Measurements from ENCODE around the gene RUNX2.

The RUNX2 gene

DNA sequence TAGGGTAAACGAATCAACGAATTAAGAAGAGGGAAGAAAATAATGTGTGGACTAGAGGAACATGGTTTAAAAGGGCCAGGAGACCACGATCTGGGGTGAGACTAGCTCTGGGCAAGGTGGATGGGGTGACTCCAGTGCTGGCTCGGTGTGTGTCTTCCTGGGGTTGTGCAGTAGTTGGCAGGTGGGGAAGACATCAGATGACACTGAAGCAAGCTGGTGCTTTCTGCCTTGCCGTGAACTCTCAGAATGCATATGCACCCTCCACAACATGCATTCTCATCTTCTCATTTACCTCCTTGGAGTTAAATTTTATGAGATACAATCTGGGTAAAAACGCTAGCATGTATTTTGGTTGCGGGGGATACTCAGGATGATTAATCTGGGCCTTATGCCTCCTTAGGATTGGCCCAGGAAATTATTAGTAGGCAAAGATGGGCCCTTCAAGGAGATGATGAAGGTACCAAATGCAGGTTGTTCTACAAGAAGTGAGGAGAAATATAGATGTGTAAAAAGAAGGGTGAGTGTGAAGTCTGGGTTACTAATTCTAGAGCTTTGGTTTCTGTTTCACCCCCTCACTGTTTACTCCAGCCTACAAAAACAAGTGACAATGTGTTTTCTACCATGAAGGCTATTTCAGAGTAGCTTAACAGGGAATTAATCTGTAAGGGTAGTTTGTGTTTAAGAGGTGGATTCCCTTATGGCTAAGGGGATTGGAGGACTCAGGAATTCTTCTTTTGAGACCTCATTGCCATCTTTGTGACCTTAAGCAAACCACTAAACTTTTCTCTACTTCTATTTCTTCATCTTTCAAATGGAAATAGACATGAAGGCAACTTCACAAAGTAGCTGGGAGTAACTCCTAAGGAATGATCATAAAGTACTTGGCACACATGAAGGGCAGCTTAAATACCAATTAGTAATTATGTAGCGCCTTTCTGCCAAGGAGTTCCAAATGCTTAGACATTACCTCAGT lies 120.6 kb downstream of the RUNX2 start:
- TF ChIP-seq CTCF (IDR thresholded peaks at IDR 0.05; ENCODE audit: extremely low read depth, missing control alignments) = no peak
- DNase-seq (ENCODE audit: low spot score) = no peak

DNA sequence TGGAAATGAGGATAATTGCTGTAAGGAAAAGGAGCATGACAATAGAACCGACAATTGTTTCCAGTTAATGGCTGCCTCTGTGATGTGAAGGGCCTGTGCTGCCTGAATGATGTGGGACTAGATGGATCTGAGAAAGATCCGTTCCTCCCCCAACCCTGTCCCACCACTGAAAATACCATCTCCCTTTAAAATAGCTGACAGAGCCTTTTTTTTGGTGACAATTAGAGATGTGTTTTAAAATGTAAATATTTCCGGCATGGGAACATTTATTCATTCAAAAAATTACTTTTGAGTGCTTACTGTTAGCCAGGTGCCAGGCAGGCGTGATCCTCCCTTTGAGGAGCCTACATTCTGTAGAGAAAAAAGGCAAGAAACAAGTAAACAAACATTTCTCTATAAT lies 122.0 kb downstream of the RUNX2 start:
- no peak for DNase-seq (ENCODE audit: low spot score)
- no peak for TF ChIP-seq CTCF (IDR thresholded peaks at IDR 0.05; ENCODE audit: extremely low read depth, missing control alignments)

GRCh38 chr6:45450831-45451230 lies 122.7 kb downstream of the RUNX2 start:
- no peak for DNase-seq (ENCODE audit: low spot score)
- TF ChIP-seq CTCF (IDR thresholded peaks at IDR 0.05; ENCODE audit: extremely low read depth, missing control alignments) = no peak

GRCh38 chr6:45454008-45454911 lies 126.1 kb downstream of the RUNX2 start:
- no peak for TF ChIP-seq CTCF (IDR thresholded peaks at IDR 0.05; ENCODE audit: extremely low read depth, missing control alignments)
- DNase-seq (ENCODE audit: low spot score) = no peak

- TF ChIP-seq CTCF (IDR thresholded peaks at IDR 0.05; ENCODE audit: extremely low read depth, missing control alignments) = no peak
- DNase-seq (ENCODE audit: low spot score) = no peak
Observed at GRCh38 chr6:45455408-45455807, 127.3 kb downstream of the RUNX2 start.

GRCh38 chr6:45457141-45457540 lies 129.0 kb downstream of the RUNX2 start:
- DNase-seq (ENCODE audit: low spot score) = no peak
- TF ChIP-seq CTCF (IDR thresholded peaks at IDR 0.05; ENCODE audit: extremely low read depth, missing control alignments) = no peak

GRCh38 chr6:45458672-45459071 lies 130.5 kb downstream of the RUNX2 start:
- no peak for TF ChIP-seq CTCF (IDR thresholded peaks at IDR 0.05; ENCODE audit: extremely low read depth, missing control alignments)

More at GRCh38 chr6:45458672-45459071, 130.5 kb downstream of the RUNX2 start:
- DNase-seq (ENCODE audit: low spot score) = no peak
